RWPE2 (cell line): Measurements from ENCODE around the gene KCNMB2.

ENCODE experiments used
- ATAC-seq: fragments of 200-7000 bp; cut with Tn5 transposase; 3 replicates; pipeline ENCODE4 v1.9.1; 2021; ENCODE audit warnings: low read depth
- DNase-seq: peaks from one replicate; pipeline ENCODE4 v3.0.0-alpha.2; 2020; ENCODE audit warnings: low spot score
- H3K27ac ChIP-seq: fragments of 450-650 bp; 2 replicates; pipeline ENCODE4 v1.5.1; 2017; ENCODE audit warnings: mild to moderate bottlenecking; ENCODE audit not compliant: poor library complexity, severe bottlenecking
- H3K27me3 ChIP-seq: fragments of 250-450 bp; sonication (Bioruptor Pico); 2 replicates; pipeline ENCODE4 v1.5.1; 2021; ENCODE audit warnings: mild to moderate bottlenecking, moderate library complexity; ENCODE audit not compliant: insufficient read depth, poor library complexity, severe bottlenecking
- H3K36me3 ChIP-seq: fragments of 250-450 bp; sonication (Bioruptor Pico); 2 replicates; pipeline ENCODE4 v1.5.1; 2020; ENCODE audit warnings: low read depth, mild to moderate bottlenecking, moderate library complexity
- H3K4me1 ChIP-seq: fragments of 250-450 bp; sonication (Bioruptor Pico); 2 replicates; pipeline ENCODE4 v1.5.1; 2021; ENCODE audit warnings: mild to moderate bottlenecking, moderate library complexity; ENCODE audit not compliant: insufficient read depth, poor library complexity, severe bottlenecking
- H3K4me3 ChIP-seq: fragments of 250-450 bp; sonication (Bioruptor Pico); 2 replicates; pipeline ENCODE4 v1.5.1; 2021; ENCODE audit warnings: mild to moderate bottlenecking, moderate library complexity; ENCODE audit not compliant: severe bottlenecking
- H3K9me3 ChIP-seq: fragments of 250-450 bp; sonication (Bioruptor Pico); 2 replicates; pipeline ENCODE4 v1.5.1; 2021; ENCODE audit warnings: mild to moderate bottlenecking, moderate library complexity; ENCODE audit not compliant: severe bottlenecking
- TF ChIP-seq, protein P1 (sequence below): fragments of 450-650 bp; IDR thresholded peaks from one replicate; pipeline ENCODE4 v1.5.1; 2017; ENCODE audit warnings: mild to moderate bottlenecking, moderate library complexity; ENCODE audit not compliant: poor library complexity, severe bottlenecking

KCNMB2 gene

DNA sequence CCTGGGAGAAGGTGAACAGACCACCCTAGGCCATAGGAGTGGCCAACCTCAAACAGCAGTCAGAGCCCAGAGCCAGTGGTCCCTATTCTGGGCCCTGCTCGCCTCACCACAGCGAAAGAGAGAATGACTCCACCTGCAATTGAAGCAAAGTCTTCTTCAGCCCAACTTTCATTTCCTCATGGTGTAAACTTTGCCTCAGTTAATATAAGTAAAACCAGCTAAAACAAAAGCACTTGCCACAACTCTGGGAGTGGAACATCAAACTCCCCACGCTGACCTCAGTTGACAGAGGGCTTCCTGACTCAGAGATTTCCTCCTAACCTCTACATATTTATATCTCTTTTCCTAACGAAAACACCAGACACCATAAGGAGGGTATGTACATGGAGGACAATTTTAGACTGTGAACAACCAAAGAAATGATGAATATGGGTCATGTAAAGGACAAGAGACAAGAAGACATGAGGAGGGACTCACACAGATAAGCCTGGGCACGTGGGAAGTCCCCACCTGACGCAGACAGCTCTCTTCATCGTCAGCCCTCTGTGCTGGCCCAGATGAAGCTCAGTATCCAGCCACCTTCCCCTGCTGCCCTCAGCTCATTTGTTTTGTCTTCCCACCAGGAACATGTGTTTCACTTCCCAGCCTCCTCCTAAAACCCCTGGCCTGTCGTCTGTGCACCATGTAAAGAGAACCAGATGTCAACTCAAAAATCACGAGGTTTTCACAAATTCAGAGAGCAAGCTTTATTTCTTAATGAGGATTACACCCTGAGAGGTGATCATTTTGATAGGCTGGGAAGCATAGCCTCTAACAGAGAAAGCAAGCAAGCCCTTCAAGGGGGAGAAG lies 140.9 kb downstream of the KCNMB2 start:
- Histone ChIP-seq H3K4me3 (no peak overlapping the region), H3K9me3 (no peaks in the 10 kb centered on the region), H3K27ac (no peak overlapping the region), H3K27me3 (no peaks in the 10 kb centered on the region), H3K36me3 (no peaks in the 10 kb centered on the region), H3K4me1 (peaks cover 2% of the 10 kb centered on the region)
- ATAC-seq (no peak), DNase-seq (no peak)
- TF ChIP-seq, protein P1, sequence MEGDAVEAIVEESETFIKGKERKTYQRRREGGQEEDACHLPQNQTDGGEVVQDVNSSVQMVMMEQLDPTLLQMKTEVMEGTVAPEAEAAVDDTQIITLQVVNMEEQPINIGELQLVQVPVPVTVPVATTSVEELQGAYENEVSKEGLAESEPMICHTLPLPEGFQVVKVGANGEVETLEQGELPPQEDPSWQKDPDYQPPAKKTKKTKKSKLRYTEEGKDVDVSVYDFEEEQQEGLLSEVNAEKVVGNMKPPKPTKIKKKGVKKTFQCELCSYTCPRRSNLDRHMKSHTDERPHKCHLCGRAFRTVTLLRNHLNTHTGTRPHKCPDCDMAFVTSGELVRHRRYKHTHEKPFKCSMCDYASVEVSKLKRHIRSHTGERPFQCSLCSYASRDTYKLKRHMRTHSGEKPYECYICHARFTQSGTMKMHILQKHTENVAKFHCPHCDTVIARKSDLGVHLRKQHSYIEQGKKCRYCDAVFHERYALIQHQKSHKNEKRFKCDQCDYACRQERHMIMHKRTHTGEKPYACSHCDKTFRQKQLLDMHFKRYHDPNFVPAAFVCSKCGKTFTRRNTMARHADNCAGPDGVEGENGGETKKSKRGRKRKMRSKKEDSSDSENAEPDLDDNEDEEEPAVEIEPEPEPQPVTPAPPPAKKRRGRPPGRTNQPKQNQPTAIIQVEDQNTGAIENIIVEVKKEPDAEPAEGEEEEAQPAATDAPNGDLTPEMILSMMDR = no peak

DNA sequence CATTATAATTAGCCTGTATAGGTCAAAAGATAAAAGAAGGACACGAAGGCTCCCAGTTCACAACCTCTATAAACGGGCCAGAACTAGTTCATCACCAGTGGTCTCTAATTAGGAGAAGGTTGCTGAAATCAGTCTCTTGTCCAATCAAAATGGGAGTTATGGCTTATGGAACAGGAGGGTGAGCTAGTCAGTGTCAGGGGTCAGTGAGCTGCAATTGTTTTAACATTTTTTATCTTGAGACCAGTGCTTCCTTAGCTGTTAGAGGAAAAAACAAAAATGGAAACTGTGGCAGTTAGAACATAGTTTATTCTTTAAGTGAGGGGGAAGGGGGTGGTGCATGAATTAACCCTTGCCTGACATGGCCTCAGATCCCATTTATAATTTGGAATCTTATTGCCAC lies 141.7 kb downstream of the KCNMB2 start:
- no peak overlapping the region for H3K4me3 ChIP-seq
- no peaks in the 10 kb centered on the region for H3K36me3 ChIP-seq
- H3K27ac ChIP-seq = no peak overlapping the region
- no peaks in the 10 kb centered on the region for H3K9me3 ChIP-seq
- TF ChIP-seq, protein P1 = no peak
- H3K27me3 ChIP-seq = no peaks in the 10 kb centered on the region
- ATAC-seq (no peak), DNase-seq (no peak)
- no peaks in the 10 kb centered on the region for H3K4me1 ChIP-seq

DNA sequence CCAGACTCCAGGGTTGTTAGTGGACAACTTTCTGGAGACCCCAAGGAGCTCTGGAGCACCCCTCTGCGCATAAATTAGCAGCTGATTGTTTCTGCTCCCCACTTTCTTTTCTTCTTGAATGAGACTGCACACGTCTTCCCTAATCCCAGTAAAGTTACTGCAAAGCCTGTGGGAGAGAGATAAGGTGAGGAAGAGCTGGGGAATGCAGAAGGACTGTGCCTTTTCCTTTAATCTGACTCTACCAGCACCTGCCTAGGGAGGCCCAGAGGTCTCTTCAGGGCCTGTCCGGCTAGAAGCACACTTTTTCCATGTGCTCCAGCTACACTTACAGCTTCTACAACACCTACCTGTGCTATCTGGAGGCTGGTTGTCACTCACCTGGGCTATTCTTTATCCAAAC lies 143.8 kb downstream of the KCNMB2 start:
- Histone ChIP-seq H3K9me3 (no peaks in the 10 kb centered on the region), H3K4me1 (no peaks in the 10 kb centered on the region), H3K27ac (no peak overlapping the region), H3K4me3 (no peak overlapping the region), H3K36me3 (no peaks in the 10 kb centered on the region), H3K27me3 (no peaks in the 10 kb centered on the region)
- TF ChIP-seq, protein P1 = no peak
- ATAC-seq (no peak), DNase-seq (no peak)

DNA sequence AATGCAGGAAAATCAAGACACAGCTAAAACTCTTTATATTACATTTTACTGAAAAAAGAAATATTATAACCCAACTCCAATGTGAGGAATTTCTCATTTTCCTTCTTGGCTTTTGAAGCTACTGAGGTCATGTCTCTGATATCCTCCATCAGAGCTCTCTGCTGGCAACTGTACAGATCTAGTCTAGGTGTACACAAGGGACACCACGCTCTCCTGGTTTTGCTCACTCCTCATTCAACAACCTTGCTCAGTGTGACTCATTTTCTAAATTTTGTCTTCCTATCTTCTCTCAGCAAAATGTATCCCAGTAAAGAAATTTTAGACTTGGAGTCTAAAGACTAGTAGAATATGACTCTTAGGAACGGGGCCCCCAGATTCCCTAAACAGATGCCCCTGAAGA lies 144.3 kb downstream of the KCNMB2 start:
- Histone ChIP-seq H3K4me1 (no peaks in the 10 kb centered on the region), H3K36me3 (no peaks in the 10 kb centered on the region), H3K4me3 (no peak overlapping the region), H3K27ac (no peak overlapping the region), H3K9me3 (no peaks in the 10 kb centered on the region), H3K27me3 (no peaks in the 10 kb centered on the region)
- ATAC-seq (no peak), DNase-seq (no peak)
- TF ChIP-seq, protein P1 = no peak
